ENCODE data around the gene PSENEN.
"Not testable (repeated sequence)": the region's sequence is repeated elsewhere in the genome, so short reads cannot be mapped to it uniquely, and the experiment has no call there.

PSENEN gene

GRCh38 chr19:35760711-35761349, 15.4 kb downstream of the PSENEN start:
- TF ChIP-seq CTCF (IDR thresholded peaks at IDR 0.05; ENCODE audit: low read depth, low read length), result no peak
- no peak for DNase-seq (ENCODE audit: low read depth, low spot score)
- in situ Hi-C loops (cut with HindIII; ENCODE audit: low sequenced_read_pairs), result no loop called here
- no peak overlapping the region for H3K4me3 ChIP-seq (ENCODE audit: low read depth, low read length)

- no peak for TF ChIP-seq CTCF (IDR thresholded peaks at IDR 0.05; ENCODE audit: low read depth, low read length)
- in situ Hi-C loops (cut with HindIII; ENCODE audit: low sequenced_read_pairs), result no loop called here
- H3K4me3 ChIP-seq (ENCODE audit: low read depth, low read length), result no peak overlapping the region
- DNase-seq (ENCODE audit: low read depth, low spot score), result no peak
These were observed 19.2 kb downstream of the PSENEN start for GRCh38 chr19:35764432-35765315.

- TF ChIP-seq CTCF (IDR thresholded peaks at IDR 0.05; ENCODE audit: low read depth, low read length), result no peak
- H3K4me3 ChIP-seq (ENCODE audit: low read depth, low read length), result no peak overlapping the region
- in situ Hi-C loops (cut with HindIII; ENCODE audit: low sequenced_read_pairs), result no loop called here
- DNase-seq (ENCODE audit: low read depth, low spot score), result no peak
These were observed 21.2 kb downstream of the PSENEN start for GRCh38 chr19:35766571-35767104.

- no peak overlapping the region for H3K4me3 ChIP-seq (ENCODE audit: low read depth, low read length)
These were observed 22.0 kb downstream of the PSENEN start for GRCh38 chr19:35767288-35768081.

GRCh38 chr19:35768082-35768421, 22.6 kb downstream of the PSENEN start:
- H3K4me3 ChIP-seq (ENCODE audit: low read depth, low read length), result no peak overlapping the region
- DNase-seq (ENCODE audit: low read depth, low spot score), result no peak
- in situ Hi-C loops (cut with HindIII; ENCODE audit: low sequenced_read_pairs), result no loop called here
- no peak for TF ChIP-seq CTCF (IDR thresholded peaks at IDR 0.05; ENCODE audit: low read depth, low read length)

More at GRCh38 chr19:35767288-35768081, 22.0 kb downstream of the PSENEN start:
- in situ Hi-C loops (cut with HindIII; ENCODE audit: low sequenced_read_pairs), result no loop called here
- DNase-seq (ENCODE audit: low read depth, low spot score), result no peak
- TF ChIP-seq CTCF (IDR thresholded peaks at IDR 0.05; ENCODE audit: low read depth, low read length), result no peak

GRCh38 chr19:35772362-35772761, 26.9 kb downstream of the PSENEN start:
- DNase-seq (ENCODE audit: low read depth, low spot score); H3K4me3 ChIP-seq (ENCODE audit: low read depth, low read length); in situ Hi-C loops (cut with HindIII; ENCODE audit: low sequenced_read_pairs): not testable (repeated sequence)
